GM06990 (cell line): ENCODE measurements around the gene AMZ1.

Experiments
- DNase-seq: peaks from one replicate; pipeline ENCODE4 v3.0.0-alpha.2; 2011; ENCODE audit not compliant: insufficient read length; ENCODE audit errors: extremely low read depth
- H3K27me3 ChIP-seq: replicated peaks from 2 replicates; pipeline ENCODE4 v1.6.0; 2011; ENCODE audit warnings: low read length; ENCODE audit not compliant: control insufficient read depth, insufficient read depth
- H3K36me3 ChIP-seq: 2 replicates; pipeline ENCODE4 v1.5.1; 2011; ENCODE audit warnings: low read length; ENCODE audit not compliant: control insufficient read depth, insufficient read depth
- H3K4me3 ChIP-seq: replicated peaks from 2 replicates; pipeline ENCODE4 v1.5.1; 2011; ENCODE audit warnings: low read depth, mild to moderate bottlenecking, control low read depth, low read length
- CTCF ChIP-seq: IDR thresholded peaks from 2 replicates; pipeline ENCODE4 v1.5.1; 2011; ENCODE audit warnings: low read length, control low read depth, mild to moderate bottlenecking, inconsistent platforms; ENCODE audit not compliant: insufficient read depth, poor library complexity, severe bottlenecking

The AMZ1 gene

GRCh38 chr7:2645274-2645868 lies 42.6 kb upstream of the AMZ1 start:
- DNase-seq: peak; percentile 77
- TF ChIP-seq CTCF: no peak
- H3K36me3 ChIP-seq: peaks cover 4% of the 10 kb centered on the region
- no peak overlapping the region for H3K4me3 ChIP-seq
- no peaks in the 10 kb centered on the region for H3K27me3 ChIP-seq

- peaks cover 4% of the 10 kb centered on the region for H3K36me3 ChIP-seq
- H3K27me3 ChIP-seq: no peaks in the 10 kb centered on the region
- no peak overlapping the region for H3K4me3 ChIP-seq
- no peak for DNase-seq
- no peak for TF ChIP-seq CTCF
Observed at GRCh38 chr7:2646336-2646679, 41.7 kb upstream of the AMZ1 start.

- DNase-seq: no peak
Observed at GRCh38 chr7:2646680-2647571, 41.1 kb upstream of the AMZ1 start.

GRCh38 chr7:2647594-2648172 lies 40.3 kb upstream of the AMZ1 start:
- Histone ChIP-seq H3K36me3 (peaks cover 4% of the 10 kb centered on the region), H3K27me3 (no peaks in the 10 kb centered on the region), H3K4me3 (no peak overlapping the region)
- TF ChIP-seq CTCF: no peak
- DNase-seq: no peak

More at GRCh38 chr7:2646680-2647571, 41.1 kb upstream of the AMZ1 start:
- peaks cover 4% of the 10 kb centered on the region for H3K36me3 ChIP-seq
- H3K4me3 ChIP-seq: no peak overlapping the region
- H3K27me3 ChIP-seq: no peaks in the 10 kb centered on the region
- TF ChIP-seq CTCF: no peak

GRCh38 chr7:2649139-2649838 lies 38.7 kb upstream of the AMZ1 start:
- no peaks in the 10 kb centered on the region for H3K27me3 ChIP-seq
- no peak for TF ChIP-seq CTCF
- H3K4me3 ChIP-seq: no peak overlapping the region
- DNase-seq: no peak
- H3K36me3 ChIP-seq: peaks cover 4% of the 10 kb centered on the region
